KMS-11 (cell line): ENCODE measurements around the gene TIAL1.
A peak's percentile ranks its signal among the peaks of the same experiment; 100 is the strongest.

ENCODE experiments used
- H2AFZ ChIP-seq: fragments of 200-600 bp; sonication (generic); 2 replicates; pipeline ENCODE4 v1.6.1; 2016; ENCODE audit warnings: antibody characterized with exemption, mixed run types, low read depth
- H3K27ac ChIP-seq: fragments of 200-600 bp; sonication (generic); 2 replicates; pipeline ENCODE4 v1.6.1; 2016; ENCODE audit warnings: mild to moderate bottlenecking, mixed run types
- H3K27me3 ChIP-seq: fragments of 200-600 bp; sonication (generic); 2 replicates; pipeline ENCODE4 v1.6.1; 2017; ENCODE audit warnings: mild to moderate bottlenecking, low read depth, mixed run types, moderate library complexity; ENCODE audit not compliant: insufficient read depth
- H3K36me3 ChIP-seq: fragments of 200-600 bp; sonication (generic); 2 replicates; pipeline ENCODE4 v1.6.1; 2017; ENCODE audit warnings: mild to moderate bottlenecking, mixed run types; ENCODE audit not compliant: insufficient read depth
- H3K4me1 ChIP-seq: fragments of 200-600 bp; sonication (generic); 2 replicates; pipeline ENCODE4 v1.6.1; 2016; ENCODE audit warnings: mild to moderate bottlenecking, low read depth, mixed run types; ENCODE audit not compliant: poor library complexity, severe bottlenecking
- H3K4me2 ChIP-seq: fragments of 200-600 bp; sonication (generic); 2 replicates; pipeline ENCODE4 v1.7.0; 2016; ENCODE audit warnings: mild to moderate bottlenecking, mixed run types
- H3K4me3 ChIP-seq: fragments of 200-600 bp; sonication (generic); IDR thresholded peaks from 2 replicates; pipeline ENCODE4 v1.6.1; 2017; ENCODE audit warnings: low read depth, low read length, mixed read lengths; ENCODE audit not compliant: insufficient read depth
- H3K79me2 ChIP-seq: fragments of 200-600 bp; sonication (generic); 2 replicates; pipeline ENCODE4 v1.6.1; 2016; ENCODE audit warnings: low read depth, mixed run types; ENCODE audit not compliant: insufficient read depth
- H3K9ac ChIP-seq: fragments of 200-600 bp; sonication (generic); 2 replicates; pipeline ENCODE4 v1.6.1; 2016; ENCODE audit warnings: mild to moderate bottlenecking, mixed run types
- H4K20me1 ChIP-seq: fragments of 200-600 bp; sonication (generic); 2 replicates; pipeline ENCODE4 v1.6.1; 2016; ENCODE audit warnings: mild to moderate bottlenecking, mixed run types; ENCODE audit not compliant: insufficient read depth
- TF ChIP-seq, protein P1 (sequence below): fragments of 200-600 bp; sonication (generic); conservative IDR thresholded peaks from 2 replicates; pipeline ENCODE4 v1.6.1; 2017; ENCODE audit warnings: low read depth, mild to moderate bottlenecking, antibody characterized with exemption, low read length, moderate library complexity, mixed read lengths

Gene TIAL1

DNA sequence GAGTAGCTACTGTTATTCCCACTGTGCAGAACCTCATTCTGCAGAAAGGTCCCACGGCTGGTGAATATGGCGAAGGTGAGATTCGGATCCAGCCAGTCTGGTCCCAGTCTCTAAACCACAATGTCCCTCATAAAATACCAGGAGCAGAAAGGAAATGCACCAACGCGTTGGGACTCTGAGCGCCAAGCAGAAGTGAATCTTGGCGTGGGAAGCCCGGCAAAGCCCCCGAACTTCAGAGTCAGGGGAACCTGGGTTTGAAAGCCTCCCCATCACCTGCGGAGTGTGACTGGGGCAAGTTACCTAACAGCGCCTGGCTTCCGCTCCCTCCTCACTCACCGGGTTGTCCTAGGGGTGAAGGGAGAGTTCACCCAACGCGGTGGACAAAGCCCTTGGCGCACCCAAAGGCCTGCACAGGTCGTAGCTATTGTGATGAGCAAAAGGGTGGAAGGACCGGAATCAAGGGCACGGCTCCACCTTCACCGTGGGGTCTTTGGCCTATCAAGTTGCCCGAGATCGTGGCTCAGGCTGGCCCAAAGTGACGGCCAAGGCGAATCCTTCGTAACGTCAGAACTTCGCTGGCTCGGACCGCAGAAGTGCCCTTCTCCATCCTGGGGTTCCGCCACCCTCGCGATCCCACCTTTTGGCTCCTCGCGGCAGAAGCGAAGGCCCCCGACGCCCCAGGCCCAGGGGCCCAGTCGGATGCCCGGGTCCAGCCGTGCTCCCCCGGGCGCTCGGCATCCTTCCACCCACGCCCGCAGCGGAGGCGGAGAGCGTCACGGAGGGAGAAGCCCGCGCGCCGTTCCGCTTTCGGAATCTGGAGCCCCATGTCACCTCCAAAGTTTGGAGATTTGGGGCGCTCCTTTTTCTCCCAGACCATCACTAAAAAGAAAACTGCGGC, 55.1 kb downstream of the TIAL1 start:
- TF ChIP-seq, protein P1, sequence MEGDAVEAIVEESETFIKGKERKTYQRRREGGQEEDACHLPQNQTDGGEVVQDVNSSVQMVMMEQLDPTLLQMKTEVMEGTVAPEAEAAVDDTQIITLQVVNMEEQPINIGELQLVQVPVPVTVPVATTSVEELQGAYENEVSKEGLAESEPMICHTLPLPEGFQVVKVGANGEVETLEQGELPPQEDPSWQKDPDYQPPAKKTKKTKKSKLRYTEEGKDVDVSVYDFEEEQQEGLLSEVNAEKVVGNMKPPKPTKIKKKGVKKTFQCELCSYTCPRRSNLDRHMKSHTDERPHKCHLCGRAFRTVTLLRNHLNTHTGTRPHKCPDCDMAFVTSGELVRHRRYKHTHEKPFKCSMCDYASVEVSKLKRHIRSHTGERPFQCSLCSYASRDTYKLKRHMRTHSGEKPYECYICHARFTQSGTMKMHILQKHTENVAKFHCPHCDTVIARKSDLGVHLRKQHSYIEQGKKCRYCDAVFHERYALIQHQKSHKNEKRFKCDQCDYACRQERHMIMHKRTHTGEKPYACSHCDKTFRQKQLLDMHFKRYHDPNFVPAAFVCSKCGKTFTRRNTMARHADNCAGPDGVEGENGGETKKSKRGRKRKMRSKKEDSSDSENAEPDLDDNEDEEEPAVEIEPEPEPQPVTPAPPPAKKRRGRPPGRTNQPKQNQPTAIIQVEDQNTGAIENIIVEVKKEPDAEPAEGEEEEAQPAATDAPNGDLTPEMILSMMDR = no peak
- H3K4me3 ChIP-seq = no peak overlapping the region
- H3K9ac ChIP-seq = peak overlapping the region; percentile 94; the same call in 1 of the 2 replicates
- H3K4me1 ChIP-seq = peaks cover 25% of the 10 kb centered on the region
- H3K79me2 ChIP-seq = no peaks in the 10 kb centered on the region
- peak overlapping the region; percentile 85; the same call in 1 of the 2 replicates for H2AFZ ChIP-seq
- no peaks in the 10 kb centered on the region for H4K20me1 ChIP-seq
- H3K4me2 ChIP-seq = peak overlapping the region; percentile 66
- H3K36me3 ChIP-seq = no peaks in the 10 kb centered on the region
- H3K27ac ChIP-seq = no peak overlapping the region
- no peaks in the 10 kb centered on the region for H3K27me3 ChIP-seq

DNA sequence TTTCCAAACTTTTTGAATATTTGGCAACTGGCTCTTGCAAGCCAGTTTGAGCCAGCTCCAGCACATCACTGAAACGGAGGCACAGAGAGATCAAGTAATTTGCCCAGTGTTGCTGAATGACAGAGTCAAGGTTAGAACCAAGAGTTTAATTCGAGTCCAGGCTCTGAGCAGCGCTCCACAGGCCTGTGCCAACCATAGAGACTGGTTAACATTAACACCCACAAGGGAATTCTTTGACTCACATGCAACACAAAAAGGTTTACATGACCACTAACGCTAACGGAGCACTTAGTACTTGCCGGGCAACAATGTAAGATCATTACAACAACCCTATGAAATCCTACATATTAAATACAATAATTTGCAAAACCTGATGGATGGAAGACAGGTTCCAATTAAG, 55.7 kb downstream of the TIAL1 start:
- TF ChIP-seq, protein P1 = no peak
- no peaks in the 10 kb centered on the region for H3K79me2 ChIP-seq
- no peak overlapping the region for H2AFZ ChIP-seq

DNA sequence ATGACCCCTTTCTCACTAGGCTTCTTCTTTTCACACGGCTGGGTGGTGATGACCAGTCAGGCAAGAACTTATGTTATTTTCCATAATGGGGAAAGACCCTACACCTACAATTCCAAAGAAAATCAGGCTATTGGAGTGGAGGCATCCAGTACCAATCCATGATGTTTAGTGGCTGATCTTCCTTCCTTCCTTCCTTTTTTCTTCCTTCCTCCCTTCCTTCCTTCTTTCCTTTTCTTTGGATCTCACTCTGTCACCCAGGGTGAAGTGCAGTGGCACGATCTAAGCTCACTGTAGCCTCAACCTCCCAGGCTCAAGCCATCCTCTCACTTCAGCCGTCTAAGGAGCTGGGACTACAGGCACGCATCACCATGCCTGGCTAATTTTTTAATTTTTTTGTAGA, 56.7 kb downstream of the TIAL1 start:
- Histone ChIP-seq H3K4me1 (peaks cover 25% of the 10 kb centered on the region), H3K79me2 (no peaks in the 10 kb centered on the region)

More for the DNA sequence above, 55.7 kb downstream of the TIAL1 start:
- Histone ChIP-seq H3K27me3 (no peaks in the 10 kb centered on the region), H3K4me3 (no peak overlapping the region), H3K4me2 (0 out of 2 replicates have a peak overlapping the region, but pooled peaks have one; percentile 7), H3K27ac (no peak overlapping the region), H4K20me1 (no peaks in the 10 kb centered on the region), H3K4me1 (peaks cover 25% of the 10 kb centered on the region), H3K36me3 (no peaks in the 10 kb centered on the region), H3K9ac (no peak overlapping the region)

DNA sequence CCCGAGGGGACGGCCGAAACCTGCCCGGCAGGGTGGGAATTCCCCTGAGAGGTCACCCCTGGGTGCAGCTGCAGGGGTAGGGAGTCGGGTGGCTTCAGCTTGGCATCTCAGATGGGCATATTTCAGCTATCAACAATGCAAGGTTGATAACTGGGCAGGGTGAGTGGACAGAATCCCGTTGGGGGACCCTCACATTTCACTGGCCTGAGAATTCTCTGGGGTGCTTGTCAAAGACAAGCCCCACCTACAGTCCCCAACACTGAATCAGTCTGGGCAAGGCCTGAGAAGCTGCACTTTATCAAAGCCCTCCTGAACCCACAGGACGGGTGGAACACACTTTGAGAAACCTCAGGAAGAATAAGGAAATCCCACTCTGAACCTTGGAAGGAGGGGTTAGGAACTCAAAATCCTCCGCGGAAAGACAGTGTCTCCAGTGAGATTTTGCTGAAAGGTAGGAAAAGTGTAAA, 57.4 kb downstream of the TIAL1 start:
- Histone ChIP-seq H3K27ac (no peak overlapping the region), H2AFZ (no peak overlapping the region), H4K20me1 (no peaks in the 10 kb centered on the region), H3K27me3 (no peaks in the 10 kb centered on the region), H3K79me2 (no peaks in the 10 kb centered on the region), H3K36me3 (no peaks in the 10 kb centered on the region), H3K4me1 (peaks cover 25% of the 10 kb centered on the region), H3K9ac (no peak overlapping the region), H3K4me2 (no peak overlapping the region), H3K4me3 (no peak overlapping the region)
- TF ChIP-seq, protein P1 = no peak

More for the DNA sequence above, 56.7 kb downstream of the TIAL1 start:
- H3K36me3 ChIP-seq = no peaks in the 10 kb centered on the region
- TF ChIP-seq, protein P1 = no peak
- H3K27ac ChIP-seq = no peak overlapping the region
- H4K20me1 ChIP-seq = no peaks in the 10 kb centered on the region
- H3K27me3 ChIP-seq = no peaks in the 10 kb centered on the region
- H3K4me3 ChIP-seq = no peak overlapping the region
- H3K9ac ChIP-seq = no peak overlapping the region
- no peak overlapping the region for H3K4me2 ChIP-seq
- no peak overlapping the region for H2AFZ ChIP-seq
